ENCODE results near the gene CACNA1C. TPM values are rescaled to one million over a fixed set of nuclear protein-coding genes. Genes with fewer than 3 reads are reported as not detected.

Gene CACNA1C
- total and polyA plus RNA-seq, 5 donors from 2014 or later, result 0.02 to 0.14 (median 0.10) TPM

GRCh38 chr12:2562400-2562799, 509.6 kb downstream of the CACNA1C start:
- Mint-ChIP-seq H3K4me1 (no peaks in the 10 kb centered on the region), H3K36me3 (no peaks in the 10 kb centered on the region), H3K27me3 (peaks cover 4% of the 10 kb centered on the region), H3K27ac (no peak overlapping the region), H3K9me3 (peaks cover 0 to 1% (median 0%) of the 10 kb centered on the region in 7 donors), H3K4me3 (no peak overlapping the region)
- no peak for ATAC-seq (ENCODE audit: low read depth in 2 of 2)
- H3K27ac ChIP-seq (ENCODE audit: insufficient read depth, low read length, poor library complexity, severe bottlenecking), result no peak overlapping the region
- H3K9me3 ChIP-seq (ENCODE audit: control insufficient read depth in 2 of 2, low read length in 2 of 2), result no peaks in the 10 kb centered on the region
- DNase-seq, result no peak
- H3K27me3 ChIP-seq (ENCODE audit: control insufficient read depth, insufficient read depth, low read length), result no peaks in the 10 kb centered on the region
- H3K36me3 ChIP-seq (ENCODE audit: control insufficient read depth, insufficient read depth, low read length), result no peaks in the 10 kb centered on the region
- no peaks in the 10 kb centered on the region for H3K4me1 ChIP-seq (ENCODE audit: control insufficient read depth, insufficient read depth, low read length, poor library complexity, severe bottlenecking)
- H3K4me3 ChIP-seq (ENCODE audit: low read depth, low read length), result no peak overlapping the region

GRCh38 chr12:2563709-2564108, 510.9 kb downstream of the CACNA1C start:
- Mint-ChIP-seq H3K4me1 (no peaks in the 10 kb centered on the region), H3K27ac (no peak overlapping the region), H3K36me3 (no peaks in the 10 kb centered on the region), H3K27me3 (peaks cover 4% of the 10 kb centered on the region), H3K4me3 (no peak overlapping the region), H3K9me3 (peaks cover 0 to 1% (median 0%) of the 10 kb centered on the region in 7 donors)
- Histone ChIP-seq H3K27ac (ENCODE audit: insufficient read depth, low read length, poor library complexity, severe bottlenecking) (no peak overlapping the region), H3K9me3 (ENCODE audit: control insufficient read depth in 2 of 2, low read length in 2 of 2) (no peaks in the 10 kb centered on the region), H3K4me1 (ENCODE audit: control insufficient read depth, insufficient read depth, low read length, poor library complexity, severe bottlenecking) (no peaks in the 10 kb centered on the region), H3K27me3 (ENCODE audit: control insufficient read depth, insufficient read depth, low read length) (no peaks in the 10 kb centered on the region), H3K4me3 (ENCODE audit: low read depth, low read length) (no peak overlapping the region), H3K36me3 (ENCODE audit: control insufficient read depth, insufficient read depth, low read length) (no peaks in the 10 kb centered on the region)
- ATAC-seq (ENCODE audit: low read depth in 2 of 2) (no peak), DNase-seq (no peak)

- H3K36me3 ChIP-seq (ENCODE audit: control insufficient read depth, insufficient read depth, low read length), result no peaks in the 10 kb centered on the region
- Mint-ChIP-seq H3K27me3 (peaks cover 14% of the 10 kb centered on the region), H3K9me3 (peaks cover 0 to 1% (median 0%) of the 10 kb centered on the region in 7 donors), H3K36me3 (no peaks in the 10 kb centered on the region), H3K4me3 (no peak overlapping the region), H3K27ac (peak overlapping the region in 1 of 3 donors; percentile 20), H3K4me1 (no peaks in the 10 kb centered on the region)
- H3K9me3 ChIP-seq (ENCODE audit: control insufficient read depth in 2 of 2, low read length in 2 of 2), result no peaks in the 10 kb centered on the region
- no peak for DNase-seq
- no peak for ATAC-seq (ENCODE audit: low read depth in 2 of 2)
- H3K27me3 ChIP-seq (ENCODE audit: control insufficient read depth, insufficient read depth, low read length), result no peaks in the 10 kb centered on the region
- no peak overlapping the region for H3K27ac ChIP-seq (ENCODE audit: insufficient read depth, low read length, poor library complexity, severe bottlenecking)
- H3K4me1 ChIP-seq (ENCODE audit: control insufficient read depth, insufficient read depth, low read length, poor library complexity, severe bottlenecking), result no peaks in the 10 kb centered on the region
- H3K4me3 ChIP-seq (ENCODE audit: low read depth, low read length), result no peak overlapping the region
Observed at GRCh38 chr12:2566161-2566560, 513.4 kb downstream of the CACNA1C start.

GRCh38 chr12:2567711-2568110, 514.9 kb downstream of the CACNA1C start:
- no peak overlapping the region for H3K4me3 Mint-ChIP-seq
- no peaks in the 10 kb centered on the region for H3K4me1 Mint-ChIP-seq
- H3K36me3 ChIP-seq (ENCODE audit: control insufficient read depth, insufficient read depth, low read length), result no peaks in the 10 kb centered on the region
- no peaks in the 10 kb centered on the region for H3K4me1 ChIP-seq (ENCODE audit: control insufficient read depth, insufficient read depth, low read length, poor library complexity, severe bottlenecking)
- H3K27ac ChIP-seq (ENCODE audit: insufficient read depth, low read length, poor library complexity, severe bottlenecking), result no peak overlapping the region
- no peaks in the 10 kb centered on the region for H3K9me3 ChIP-seq (ENCODE audit: control insufficient read depth in 2 of 2, low read length in 2 of 2)
- ATAC-seq (ENCODE audit: low read depth in 2 of 2), result no peak
- peaks cover 14% of the 10 kb centered on the region for H3K27me3 Mint-ChIP-seq
- no peaks in the 10 kb centered on the region for H3K27me3 ChIP-seq (ENCODE audit: control insufficient read depth, insufficient read depth, low read length)
- peaks cover 0 to 1% (median 0%) of the 10 kb centered on the region in 7 donors for H3K9me3 Mint-ChIP-seq
- no peaks in the 10 kb centered on the region for H3K36me3 Mint-ChIP-seq
- H3K4me3 ChIP-seq (ENCODE audit: low read depth, low read length), result no peak overlapping the region
- H3K27ac Mint-ChIP-seq, result no peak overlapping the region
- no peak for DNase-seq

- no peaks in the 10 kb centered on the region for H3K36me3 Mint-ChIP-seq
- ATAC-seq (ENCODE audit: low read depth in 2 of 2) (no peak), DNase-seq (no peak)
- H3K27me3 ChIP-seq (ENCODE audit: control insufficient read depth, insufficient read depth, low read length), result no peaks in the 10 kb centered on the region
- H3K4me3 ChIP-seq (ENCODE audit: low read depth, low read length), result no peak overlapping the region
- no peak overlapping the region for H3K27ac Mint-ChIP-seq
- H3K9me3 Mint-ChIP-seq, result peaks cover 0 to 1% (median 0%) of the 10 kb centered on the region in 7 donors
- H3K4me3 Mint-ChIP-seq, result no peak overlapping the region
- no peaks in the 10 kb centered on the region for H3K4me1 ChIP-seq (ENCODE audit: control insufficient read depth, insufficient read depth, low read length, poor library complexity, severe bottlenecking)
- H3K27ac ChIP-seq (ENCODE audit: insufficient read depth, low read length, poor library complexity, severe bottlenecking), result no peak overlapping the region
- H3K9me3 ChIP-seq (ENCODE audit: control insufficient read depth in 2 of 2, low read length in 2 of 2), result no peaks in the 10 kb centered on the region
- peaks cover 24% of the 10 kb centered on the region for H3K27me3 Mint-ChIP-seq
- no peaks in the 10 kb centered on the region for H3K36me3 ChIP-seq (ENCODE audit: control insufficient read depth, insufficient read depth, low read length)
- H3K4me1 Mint-ChIP-seq, result no peaks in the 10 kb centered on the region
Observed at GRCh38 chr12:2570562-2570961, 517.8 kb downstream of the CACNA1C start.

GRCh38 chr12:2574355-2574935, 521.7 kb downstream of the CACNA1C start:
- DNase-seq (no peak), ATAC-seq (ENCODE audit: low read depth in 2 of 2) (no peak)
- no peaks in the 10 kb centered on the region for H3K27me3 ChIP-seq (ENCODE audit: control insufficient read depth, insufficient read depth, low read length)
- Mint-ChIP-seq H3K9me3 (peaks cover 0 to 1% (median 0%) of the 10 kb centered on the region in 7 donors), H3K4me3 (peak overlapping the region in 1 of 4 donors; percentile 65), H3K4me1 (no peaks in the 10 kb centered on the region), H3K27ac (no peak overlapping the region), H3K36me3 (no peaks in the 10 kb centered on the region), H3K27me3 (peaks cover 26% of the 10 kb centered on the region)
- H3K9me3 ChIP-seq (ENCODE audit: control insufficient read depth in 2 of 2, low read length in 2 of 2), result no peaks in the 10 kb centered on the region
- H3K4me3 ChIP-seq (ENCODE audit: low read depth, low read length), result no peak overlapping the region
- H3K27ac ChIP-seq (ENCODE audit: insufficient read depth, low read length, poor library complexity, severe bottlenecking), result no peak overlapping the region
- H3K36me3 ChIP-seq (ENCODE audit: control insufficient read depth, insufficient read depth, low read length), result no peaks in the 10 kb centered on the region
- H3K4me1 ChIP-seq (ENCODE audit: control insufficient read depth, insufficient read depth, low read length, poor library complexity, severe bottlenecking), result no peaks in the 10 kb centered on the region

GRCh38 chr12:2575245-2575644, 522.5 kb downstream of the CACNA1C start:
- no peaks in the 10 kb centered on the region for H3K4me1 Mint-ChIP-seq
- no peak overlapping the region for H3K4me3 ChIP-seq (ENCODE audit: low read depth, low read length)
- DNase-seq (no peak), ATAC-seq (ENCODE audit: low read depth in 2 of 2) (no peak)
- H3K4me3 Mint-ChIP-seq, result no peak overlapping the region
- no peaks in the 10 kb centered on the region for H3K36me3 Mint-ChIP-seq
- H3K27ac Mint-ChIP-seq, result no peak overlapping the region
- H3K27ac ChIP-seq (ENCODE audit: insufficient read depth, low read length, poor library complexity, severe bottlenecking), result no peak overlapping the region
- peaks cover 19% of the 10 kb centered on the region for H3K27me3 Mint-ChIP-seq
- no peaks in the 10 kb centered on the region for H3K9me3 ChIP-seq (ENCODE audit: control insufficient read depth in 2 of 2, low read length in 2 of 2)
- H3K27me3 ChIP-seq (ENCODE audit: control insufficient read depth, insufficient read depth, low read length), result no peaks in the 10 kb centered on the region
- peaks cover 0 to 1% (median 0%) of the 10 kb centered on the region in 7 donors for H3K9me3 Mint-ChIP-seq
- no peaks in the 10 kb centered on the region for H3K36me3 ChIP-seq (ENCODE audit: control insufficient read depth, insufficient read depth, low read length)
- no peaks in the 10 kb centered on the region for H3K4me1 ChIP-seq (ENCODE audit: control insufficient read depth, insufficient read depth, low read length, poor library complexity, severe bottlenecking)

GRCh38 chr12:2578211-2578610, 525.4 kb downstream of the CACNA1C start:
- no peak overlapping the region for H3K27ac Mint-ChIP-seq

More at GRCh38 chr12:2578211-2578610, 525.4 kb downstream of the CACNA1C start:
- H3K9me3 Mint-ChIP-seq, result peaks cover 0 to 1% (median 0%) of the 10 kb centered on the region in 7 donors
- H3K4me1 ChIP-seq (ENCODE audit: control insufficient read depth, insufficient read depth, low read length, poor library complexity, severe bottlenecking), result peaks cover 4% of the 10 kb centered on the region
- H3K27me3 ChIP-seq (ENCODE audit: control insufficient read depth, insufficient read depth, low read length), result peaks cover 5% of the 10 kb centered on the region
- no peak for ATAC-seq (ENCODE audit: low read depth in 2 of 2)
- H3K4me3 ChIP-seq (ENCODE audit: low read depth, low read length), result no peak overlapping the region
- H3K27ac ChIP-seq (ENCODE audit: insufficient read depth, low read length, poor library complexity, severe bottlenecking), result no peak overlapping the region
- H3K4me1 Mint-ChIP-seq, result no peaks in the 10 kb centered on the region
- H3K36me3 Mint-ChIP-seq, result no peaks in the 10 kb centered on the region
- H3K4me3 Mint-ChIP-seq, result no peak overlapping the region
- no peaks in the 10 kb centered on the region for H3K9me3 ChIP-seq (ENCODE audit: control insufficient read depth in 2 of 2, low read length in 2 of 2)
- no peak for DNase-seq
- H3K27me3 Mint-ChIP-seq, result peaks cover 24% of the 10 kb centered on the region
- H3K36me3 ChIP-seq (ENCODE audit: control insufficient read depth, insufficient read depth, low read length), result no peaks in the 10 kb centered on the region
